Testis (tissue), 2 donors: ENCODE results near the gene FPR3.

Source experiments
- CTCF ChIP-seq, 3 experiments: fragments of 450-650 bp in 2 of 3; fragments of 200-600 bp in 1 of 3; sonication (generic) in 1 of 3; IDR thresholded peaks; one replicate each; pipeline ENCODE4 v1.5.1; 2016 to 2019; ENCODE audit warnings: antibody characterized with exemption in 3 of 3, mild to moderate bottlenecking in 2 of 3, moderate library complexity in 1 of 3
- POLR2A ChIP-seq: fragments of 450-650 bp; IDR thresholded peaks from one replicate; pipeline ENCODE4 v1.6.1; 2017; ENCODE audit warnings: antibody characterized with exemption, mild to moderate bottlenecking, moderate library complexity

- TF ChIP-seq CTCF (IDR thresholded peaks at IDR 0.05) = no peak
- no peak for TF ChIP-seq POLR2A
Measured at GRCh38 chr19:51824281-51825005, 29.5 kb downstream of the FPR3 start.
